ENCODE measurements around the gene FHAD1. TPM values are rescaled to one million over a fixed set of nuclear protein-coding genes. Genes with fewer than 3 reads are reported as not detected.

The FHAD1 gene
- total and polyA plus RNA-seq, 9 of the 15 experiments (the other 6 are each of a cell fraction or from before 2014, with no cell fraction given): 0.32 to 2.1 (median 1.5) TPM; not detected in 1

DNA sequence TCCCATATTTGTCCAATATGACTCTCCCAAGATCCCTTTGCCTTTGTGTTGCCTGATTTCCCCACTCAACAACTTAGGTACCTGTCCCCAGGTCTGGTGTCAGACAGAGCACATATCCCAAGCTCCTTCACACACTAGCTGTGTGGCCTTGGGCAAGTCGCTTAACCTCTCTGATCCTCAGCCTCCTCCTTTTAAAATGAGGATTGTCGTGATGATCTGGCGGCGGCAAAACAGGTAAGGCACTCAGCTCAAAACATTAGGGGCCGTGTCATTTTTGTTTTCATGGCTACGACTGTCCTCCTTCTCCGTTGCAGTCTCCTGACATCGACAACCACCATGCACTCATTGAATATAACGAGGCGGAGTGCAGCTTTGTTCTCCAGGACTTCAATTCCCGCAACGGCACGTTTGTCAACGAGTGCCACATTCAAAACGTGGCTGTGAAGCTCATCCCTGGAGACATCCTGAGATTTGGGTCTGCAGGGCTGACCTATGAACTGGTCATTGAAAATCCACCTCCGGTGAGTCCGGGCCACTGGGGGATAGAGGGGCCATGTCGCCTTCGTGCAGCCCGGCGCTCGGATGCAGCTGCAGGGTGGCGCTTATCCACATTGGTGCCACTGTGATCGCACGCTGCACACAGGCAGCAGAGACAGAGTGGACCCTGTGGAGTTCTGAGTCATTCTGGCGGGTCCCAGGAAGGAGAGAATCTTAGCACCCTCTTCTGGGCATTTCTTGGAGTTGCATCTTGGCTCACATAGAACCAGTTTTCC is 25.2 kb downstream of the FHAD1 start (continued):
- peak; percentile 39; the same call in 1 of the 2 replicates for TF ChIP-seq MYC (IDR thresholded peaks at IDR 0.05; ENCODE audit: low read depth, low read length)
- TF ChIP-seq MYC (CRISPR knock-in tag; IDR thresholded peaks at IDR 0.05; ENCODE audit: borderline replicate concordance, low read depth): no peak
- no peak for TF ChIP-seq TAF1 (IDR thresholded peaks at IDR 0.05; ENCODE audit: control insufficient read depth, extremely low read depth, insufficient read depth, low read length, severe bottlenecking)
- TF ChIP-seq ATF1 (CRISPR knock-in tag; IDR thresholded peaks at IDR 0.05): no peak
- peak; percentile 29; the same call in 1 of the 2 replicates for TF ChIP-seq ATF1 (tag; IDR thresholded peaks at IDR 0.05)
- TF ChIP-seq, protein P1, sequence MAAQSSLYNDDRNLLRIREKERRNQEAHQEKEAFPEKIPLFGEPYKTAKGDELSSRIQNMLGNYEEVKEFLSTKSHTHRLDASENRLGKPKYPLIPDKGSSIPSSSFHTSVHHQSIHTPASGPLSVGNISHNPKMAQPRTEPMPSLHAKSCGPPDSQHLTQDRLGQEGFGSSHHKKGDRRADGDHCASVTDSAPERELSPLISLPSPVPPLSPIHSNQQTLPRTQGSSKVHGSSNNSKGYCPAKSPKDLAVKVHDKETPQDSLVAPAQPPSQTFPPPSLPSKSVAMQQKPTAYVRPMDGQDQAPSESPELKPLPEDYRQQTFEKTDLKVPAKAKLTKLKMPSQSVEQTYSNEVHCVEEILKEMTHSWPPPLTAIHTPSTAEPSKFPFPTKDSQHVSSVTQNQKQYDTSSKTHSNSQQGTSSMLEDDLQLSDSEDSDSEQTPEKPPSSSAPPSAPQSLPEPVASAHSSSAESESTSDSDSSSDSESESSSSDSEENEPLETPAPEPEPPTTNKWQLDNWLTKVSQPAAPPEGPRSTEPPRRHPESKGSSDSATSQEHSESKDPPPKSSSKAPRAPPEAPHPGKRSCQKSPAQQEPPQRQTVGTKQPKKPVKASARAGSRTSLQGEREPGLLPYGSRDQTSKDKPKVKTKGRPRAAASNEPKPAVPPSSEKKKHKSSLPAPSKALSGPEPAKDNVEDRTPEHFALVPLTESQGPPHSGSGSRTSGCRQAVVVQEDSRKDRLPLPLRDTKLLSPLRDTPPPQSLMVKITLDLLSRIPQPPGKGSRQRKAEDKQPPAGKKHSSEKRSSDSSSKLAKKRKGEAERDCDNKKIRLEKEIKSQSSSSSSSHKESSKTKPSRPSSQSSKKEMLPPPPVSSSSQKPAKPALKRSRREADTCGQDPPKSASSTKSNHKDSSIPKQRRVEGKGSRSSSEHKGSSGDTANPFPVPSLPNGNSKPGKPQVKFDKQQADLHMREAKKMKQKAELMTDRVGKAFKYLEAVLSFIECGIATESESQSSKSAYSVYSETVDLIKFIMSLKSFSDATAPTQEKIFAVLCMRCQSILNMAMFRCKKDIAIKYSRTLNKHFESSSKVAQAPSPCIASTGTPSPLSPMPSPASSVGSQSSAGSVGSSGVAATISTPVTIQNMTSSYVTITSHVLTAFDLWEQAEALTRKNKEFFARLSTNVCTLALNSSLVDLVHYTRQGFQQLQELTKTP (IDR thresholded peaks at IDR 0.05; ENCODE audit: low read depth in 1 of 2, partially characterized antibody in 2 of 2): no peak
- no peak for TF ChIP-seq WHSC1 (IDR thresholded peaks at IDR 0.05; ENCODE audit: low read length)
- peak; percentile 62 for TF ChIP-seq HDAC2 (IDR thresholded peaks at IDR 0.05)
- peak; percentile 93 for TF ChIP-seq PTBP1 (IDR thresholded peaks at IDR 0.05; ENCODE audit: low read depth, low read length)
- TF ChIP-seq ADNP (tag; IDR thresholded peaks at IDR 0.05): peak; percentile 80
- no peak for TF ChIP-seq GTF2E2 (tag; IDR thresholded peaks at IDR 0.05)
- TF ChIP-seq MAFK (IDR thresholded peaks at IDR 0.05; ENCODE audit: low read length): peak; percentile 40
- TF ChIP-seq KDM1A (IDR thresholded peaks at IDR 0.05): peak; percentile 48 to 70
- TF ChIP-seq, protein P2, sequence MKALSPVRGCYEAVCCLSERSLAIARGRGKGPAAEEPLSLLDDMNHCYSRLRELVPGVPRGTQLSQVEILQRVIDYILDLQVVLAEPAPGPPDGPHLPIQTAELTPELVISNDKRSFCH (CRISPR knock-in tag; IDR thresholded peaks at IDR 0.05): no peak
- TF ChIP-seq, protein P2 (tag; IDR thresholded peaks at IDR 0.05): no peak
- TF ChIP-seq TCF7 (IDR thresholded peaks at IDR 0.05; ENCODE audit: borderline replicate concordance): no peak
- no peak for TF ChIP-seq MTA3 (IDR thresholded peaks at IDR 0.05; ENCODE audit: borderline replicate concordance)
- no peak for TF ChIP-seq HNRNPUL1 (IDR thresholded peaks at IDR 0.05; ENCODE audit: low read length)
- no peak for TF ChIP-seq TGIF2 (CRISPR knock-in tag; IDR thresholded peaks at IDR 0.05)
- no peak for TF ChIP-seq ZBTB17 (CRISPR knock-in tag; IDR thresholded peaks at IDR 0.05)
- no peak for TF ChIP-seq TBL1XR1 (IDR thresholded peaks at IDR 0.05; ENCODE audit: low read length in 2 of 2)
- 0 out of 2 replicates have a peak, but pooled peaks have one; percentile 10 for TF ChIP-seq GABPA (tag; conservative IDR thresholded peaks at IDR 0.05; ENCODE audit: low read depth)
- no peak for TF ChIP-seq RFX7 (CRISPR knock-in tag; IDR thresholded peaks at IDR 0.05)
- TF ChIP-seq, protein P3, sequence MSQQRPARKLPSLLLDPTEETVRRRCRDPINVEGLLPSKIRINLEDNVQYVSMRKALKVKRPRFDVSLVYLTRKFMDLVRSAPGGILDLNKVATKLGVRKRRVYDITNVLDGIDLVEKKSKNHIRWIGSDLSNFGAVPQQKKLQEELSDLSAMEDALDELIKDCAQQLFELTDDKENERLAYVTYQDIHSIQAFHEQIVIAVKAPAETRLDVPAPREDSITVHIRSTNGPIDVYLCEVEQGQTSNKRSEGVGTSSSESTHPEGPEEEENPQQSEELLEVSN (IDR thresholded peaks at IDR 0.05; ENCODE audit: borderline replicate concordance in 1 of 2, extremely low read depth in 1 of 2, insufficient read depth in 1 of 2, insufficient read length in 1 of 2, low read depth in 1 of 2, low read length in 1 of 2, poor library complexity in 1 of 2, severe bottlenecking in 1 of 2): peak in 1 of 2 experiments; percentile 22
- 0 out of 2 replicates have a peak, but pooled peaks have one; percentile 22 for TF ChIP-seq SP1 (CRISPR knock-in tag; IDR thresholded peaks at IDR 0.05)

Measured in K562 (cell line).